GM12891 (cell line): ENCODE results near the gene EEFSEC.

Experiments used
- DNase-seq: peaks from one replicate; pipeline ENCODE4 v3.0.0; 2011; ENCODE audit warnings: low spot score; ENCODE audit not compliant: insufficient read length
- FAIRE-seq: peaks from 2 replicates; lab custom pipeline; 2011; peaks lifted over from hg19 to GRCh38; lab: Jason Lieb, UNC
- PAX5 ChIP-seq: IDR thresholded peaks from 2 replicates; pipeline ENCODE4 v1.6.1; 2011; ENCODE audit warnings: low read length, moderate library complexity, mild to moderate bottlenecking; ENCODE audit not compliant: insufficient read depth, severe bottlenecking
- POLR2A ChIP-seq: IDR thresholded peaks from 2 replicates; pipeline ENCODE4 v1.6.1; 2011; ENCODE audit warnings: low read depth, low read length, control low read depth
- POLR2AphosphoS5 ChIP-seq: IDR thresholded peaks from 2 replicates; pipeline ENCODE4 v1.6.1; 2011; ENCODE audit warnings: low read depth, low read length, control low read depth
- POU2F2 ChIP-seq: IDR thresholded peaks from 2 replicates; pipeline ENCODE4 v1.6.1; 2011; ENCODE audit warnings: low read depth, mild to moderate bottlenecking, control low read depth, low read length, moderate library complexity
- SPI1 ChIP-seq: IDR thresholded peaks from 2 replicates; pipeline ENCODE4 v1.6.1; 2011; ENCODE audit warnings: low read depth, low read length, control low read depth
- TAF1 ChIP-seq: IDR thresholded peaks from 2 replicates; pipeline ENCODE4 v1.6.1; 2011; ENCODE audit warnings: low read depth, low read length, control low read depth

The EEFSEC gene

GRCh38 chr3:128214056-128214455, 60.8 kb downstream of the EEFSEC start:
- no peak for FAIRE-seq
- no peak for TF ChIP-seq PAX5
- no peak for TF ChIP-seq POLR2AphosphoS5
- no peak for TF ChIP-seq SPI1
- no peak for TF ChIP-seq TAF1
- TF ChIP-seq POU2F2, result no peak
- TF ChIP-seq POLR2A, result no peak
- no peak for DNase-seq

- FAIRE-seq, result no peak
- no peak for TF ChIP-seq PAX5
- no peak for TF ChIP-seq POU2F2
- no peak for DNase-seq
Observed at GRCh38 chr3:128215290-128215689, 62.0 kb downstream of the EEFSEC start.

GRCh38 chr3:128215800-128216495, 62.7 kb downstream of the EEFSEC start:
- FAIRE-seq, result no peak
- DNase-seq, result no peak
- TF ChIP-seq PAX5, result no peak
- no peak for TF ChIP-seq SPI1
- TF ChIP-seq POLR2A, result no peak
- no peak for TF ChIP-seq POLR2AphosphoS5
- no peak for TF ChIP-seq POU2F2
- TF ChIP-seq TAF1, result no peak

GRCh38 chr3:128217702-128218547, 64.6 kb downstream of the EEFSEC start:
- TF ChIP-seq PAX5 (peak; percentile 70), POLR2A (no peak), POLR2AphosphoS5 (no peak)
- no peak for DNase-seq
- no peak for FAIRE-seq

GRCh38 chr3:128218548-128219257, 65.4 kb downstream of the EEFSEC start:
- no peak for DNase-seq
- FAIRE-seq, result no peak
- TF ChIP-seq TAF1 (no peak), PAX5 (no peak), POLR2AphosphoS5 (no peak), POLR2A (no peak), SPI1 (no peak), POU2F2 (no peak)

- FAIRE-seq (no peak), DNase-seq (no peak)
- no peak for TF ChIP-seq POLR2AphosphoS5
- TF ChIP-seq TAF1, result no peak
- no peak for TF ChIP-seq PAX5
- TF ChIP-seq SPI1, result no peak
Observed at GRCh38 chr3:128221328-128221727, 68.0 kb downstream of the EEFSEC start.

GRCh38 chr3:128222796-128223385, 69.6 kb downstream of the EEFSEC start:
- no peak for FAIRE-seq

GRCh38 chr3:128226186-128226725, 73.0 kb downstream of the EEFSEC start:
- DNase-seq (no peak), FAIRE-seq (no peak)
- no peak for TF ChIP-seq TAF1
- no peak for TF ChIP-seq SPI1
- TF ChIP-seq PAX5, result no peak
- TF ChIP-seq POLR2AphosphoS5, result no peak
- no peak for TF ChIP-seq POLR2A
- no peak for TF ChIP-seq POU2F2

More at GRCh38 chr3:128222796-128223385, 69.6 kb downstream of the EEFSEC start:
- TF ChIP-seq POU2F2 (no peak), POLR2AphosphoS5 (no peak), SPI1 (no peak), TAF1 (no peak), PAX5 (no peak), POLR2A (no peak)
- no peak for DNase-seq

- TF ChIP-seq POU2F2, result no peak
- no peak for TF ChIP-seq TAF1
- TF ChIP-seq PAX5, result no peak
- no peak for TF ChIP-seq SPI1
- no peak for TF ChIP-seq POLR2A
- no peak for TF ChIP-seq POLR2AphosphoS5
- DNase-seq, result peak; percentile 27
- FAIRE-seq, result no peak
Observed at GRCh38 chr3:128226795-128227395, 73.6 kb downstream of the EEFSEC start.
